DOHH2 (cell line): ENCODE data around the gene MALL.

Source experiments
- H3F3A ChIP-seq: fragments of 200-600 bp; sonication (generic), shearing (Covaris generic); 2 replicates; pipeline ENCODE4 v1.6.0; 2016; ENCODE audit warnings: antibody characterized with exemption, mild to moderate bottlenecking; ENCODE audit not compliant: control insufficient read depth, insufficient read depth
- H3K27ac ChIP-seq: fragments of 200-600 bp; sonication (generic); 2 replicates; pipeline ENCODE4 v1.5.1; 2014; ENCODE audit warnings: low read depth, mild to moderate bottlenecking, low read length, moderate library complexity
- H3K27me3 ChIP-seq: fragments of 200-600 bp; sonication (generic); 2 replicates; pipeline ENCODE4 v1.6.1; 2014; ENCODE audit warnings: mild to moderate bottlenecking, low read length, mixed read lengths; ENCODE audit not compliant: control insufficient read depth
- H3K36me3 ChIP-seq: fragments of 200-600 bp; sonication (generic); 2 replicates; pipeline ENCODE4 v1.6.1; 2014; ENCODE audit warnings: mild to moderate bottlenecking, low read length, moderate library complexity, mixed read lengths; ENCODE audit not compliant: control insufficient read depth
- H3K4me1 ChIP-seq: fragments of 200-600 bp; sonication (generic); 2 replicates; pipeline ENCODE4 v1.6.1; 2014; ENCODE audit warnings: mild to moderate bottlenecking, low read length, mixed read lengths; ENCODE audit not compliant: control insufficient read depth
- H3K4me2 ChIP-seq: fragments of 200-600 bp; sonication (generic); 2 replicates; pipeline ENCODE4 v1.6.0; 2014; ENCODE audit warnings: mild to moderate bottlenecking, low read length, moderate library complexity
- H3K4me3 ChIP-seq: fragments of 200-600 bp; sonication (generic); 2 replicates; pipeline ENCODE4 v1.5.1; 2014; ENCODE audit warnings: mild to moderate bottlenecking, low read length, mixed read lengths
- H3K79me2 ChIP-seq: fragments of 200-600 bp; sonication (generic); 2 replicates; pipeline ENCODE4 v1.6.1; 2014; ENCODE audit warnings: mild to moderate bottlenecking, low read length, mixed read lengths; ENCODE audit not compliant: control insufficient read depth
- H3K9me2 ChIP-seq: fragments of 200-600 bp; sonication (generic); replicated peaks from 2 replicates; pipeline ENCODE4 v1.6.1; 2014; ENCODE audit warnings: mild to moderate bottlenecking, low read length, mixed read lengths; ENCODE audit not compliant: control insufficient read depth
- H3K9me3 ChIP-seq: fragments of 200-600 bp; sonication (generic); 2 replicates; pipeline ENCODE4 v1.6.1; 2014; ENCODE audit warnings: antibody characterized with exemption, low read length, mixed read lengths; ENCODE audit not compliant: control insufficient read depth, insufficient read depth
- H4K20me1 ChIP-seq: fragments of 200-600 bp; sonication (generic); 2 replicates; pipeline ENCODE4 v1.6.0; 2014; ENCODE audit warnings: low read depth, mild to moderate bottlenecking, antibody characterized with exemption, low read length, moderate library complexity; ENCODE audit not compliant: control insufficient read depth, insufficient read depth
- EZH2phosphoT487 ChIP-seq: fragments of 200-600 bp; sonication (generic); IDR thresholded peaks from 2 replicates; pipeline ENCODE4 v1.6.1; 2017; ENCODE audit warnings: borderline replicate concordance, mild to moderate bottlenecking, antibody characterized with exemption, low read length, moderate library complexity, mixed read lengths
- TF ChIP-seq, protein P1 (sequence below): fragments of 200-600 bp; sonication (generic); IDR thresholded peaks from one replicate; pipeline ENCODE4 v1.5.1; 2014; ENCODE audit warnings: antibody characterized with exemption, mild to moderate bottlenecking, low read depth, low read length; ENCODE audit not compliant: poor library complexity, severe bottlenecking

The MALL gene

DNA sequence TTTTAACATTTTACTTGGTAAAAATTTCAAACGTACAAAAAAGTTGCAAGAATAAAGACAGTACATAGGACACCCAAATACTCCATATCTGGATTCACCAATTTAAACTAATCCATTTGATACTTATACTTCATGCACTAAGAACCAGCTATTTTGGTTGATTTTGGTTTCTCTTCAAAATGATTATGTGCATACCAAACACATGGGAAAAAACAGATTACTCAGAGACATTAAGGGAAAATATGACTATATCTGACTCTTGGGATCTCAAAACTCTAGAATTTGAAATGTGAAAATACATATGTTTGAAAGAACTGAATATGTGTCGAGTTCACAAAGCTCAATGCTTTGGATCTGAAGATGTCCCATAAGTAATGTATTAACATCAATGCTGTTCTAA, 15.5 kb upstream of the MALL start:
- Histone ChIP-seq H3K4me2 (no peak overlapping the region), H3K79me2 (no peaks in the 10 kb centered on the region), H3K36me3 (no peaks in the 10 kb centered on the region), H3K27me3 (no peaks in the 10 kb centered on the region; the same call in 1 of the 2 replicates), H3K9me2 (no peaks in the 10 kb centered on the region), H3K4me1 (no peaks in the 10 kb centered on the region), H3F3A (no peaks in the 10 kb centered on the region), H3K9me3 (no peaks in the 10 kb centered on the region), H3K27ac (no peak overlapping the region), H3K4me3 (no peak overlapping the region), H4K20me1 (no peaks in the 10 kb centered on the region)
- TF ChIP-seq, protein P1, sequence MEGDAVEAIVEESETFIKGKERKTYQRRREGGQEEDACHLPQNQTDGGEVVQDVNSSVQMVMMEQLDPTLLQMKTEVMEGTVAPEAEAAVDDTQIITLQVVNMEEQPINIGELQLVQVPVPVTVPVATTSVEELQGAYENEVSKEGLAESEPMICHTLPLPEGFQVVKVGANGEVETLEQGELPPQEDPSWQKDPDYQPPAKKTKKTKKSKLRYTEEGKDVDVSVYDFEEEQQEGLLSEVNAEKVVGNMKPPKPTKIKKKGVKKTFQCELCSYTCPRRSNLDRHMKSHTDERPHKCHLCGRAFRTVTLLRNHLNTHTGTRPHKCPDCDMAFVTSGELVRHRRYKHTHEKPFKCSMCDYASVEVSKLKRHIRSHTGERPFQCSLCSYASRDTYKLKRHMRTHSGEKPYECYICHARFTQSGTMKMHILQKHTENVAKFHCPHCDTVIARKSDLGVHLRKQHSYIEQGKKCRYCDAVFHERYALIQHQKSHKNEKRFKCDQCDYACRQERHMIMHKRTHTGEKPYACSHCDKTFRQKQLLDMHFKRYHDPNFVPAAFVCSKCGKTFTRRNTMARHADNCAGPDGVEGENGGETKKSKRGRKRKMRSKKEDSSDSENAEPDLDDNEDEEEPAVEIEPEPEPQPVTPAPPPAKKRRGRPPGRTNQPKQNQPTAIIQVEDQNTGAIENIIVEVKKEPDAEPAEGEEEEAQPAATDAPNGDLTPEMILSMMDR: no peak
- TF ChIP-seq EZH2phosphoT487: no peak

DNA sequence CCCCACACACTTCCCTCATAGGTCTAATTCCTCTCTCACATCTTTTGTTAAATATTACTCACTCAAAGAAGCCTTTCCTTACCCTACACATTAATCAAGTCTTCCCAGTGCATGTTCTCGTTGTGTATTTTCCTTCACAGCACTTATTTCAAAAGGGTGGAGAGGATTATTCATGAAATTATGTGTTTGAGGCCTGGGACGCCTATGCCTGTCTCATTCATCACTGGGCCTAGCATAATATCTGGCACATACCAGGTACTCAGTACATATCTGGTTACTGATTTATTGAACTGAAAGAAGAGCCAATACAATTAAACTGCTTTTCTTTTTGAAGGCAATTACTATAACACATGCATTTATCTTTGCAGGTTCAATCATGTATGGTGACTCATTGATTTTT, 15.1 kb upstream of the MALL start:
- Histone ChIP-seq H3K27me3 (no peaks in the 10 kb centered on the region; the same call in 1 of the 2 replicates), H3K27ac (no peak overlapping the region), H3K4me2 (no peak overlapping the region), H3K9me2 (no peaks in the 10 kb centered on the region), H3K4me3 (no peak overlapping the region), H3F3A (no peaks in the 10 kb centered on the region), H4K20me1 (no peaks in the 10 kb centered on the region), H3K9me3 (no peaks in the 10 kb centered on the region), H3K4me1 (no peaks in the 10 kb centered on the region), H3K79me2 (no peaks in the 10 kb centered on the region), H3K36me3 (no peaks in the 10 kb centered on the region)
- TF ChIP-seq, protein P1: no peak
- no peak for TF ChIP-seq EZH2phosphoT487

DNA sequence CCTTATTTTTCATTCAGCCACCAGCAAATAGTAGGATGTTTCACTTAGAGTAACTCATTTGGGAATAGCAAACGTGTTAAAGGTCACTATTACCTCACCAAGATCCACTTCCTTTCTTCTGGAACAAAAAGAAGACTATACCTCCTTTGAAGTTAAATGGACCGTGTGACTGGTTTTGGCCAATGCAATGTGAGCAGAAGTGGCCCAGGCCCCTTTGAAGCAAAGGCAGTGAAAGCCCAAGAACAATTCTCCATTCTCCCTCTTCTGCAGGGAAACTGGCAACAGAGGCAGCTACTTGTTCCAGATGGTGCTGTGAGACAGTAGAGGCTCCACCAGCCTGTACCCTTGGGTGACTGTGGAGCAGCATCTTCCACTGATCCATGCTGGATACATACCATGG, 11.3 kb upstream of the MALL start:
- Histone ChIP-seq H3K9me3 (no peaks in the 10 kb centered on the region), H3K27ac (no peak overlapping the region), H3K79me2 (no peaks in the 10 kb centered on the region), H4K20me1 (no peaks in the 10 kb centered on the region), H3K4me3 (no peak overlapping the region), H3K9me2 (no peaks in the 10 kb centered on the region), H3K4me2 (no peak overlapping the region), H3K27me3 (no peaks in the 10 kb centered on the region; the same call in 1 of the 2 replicates), H3K4me1 (no peaks in the 10 kb centered on the region), H3K36me3 (no peaks in the 10 kb centered on the region), H3F3A (no peaks in the 10 kb centered on the region)
- TF ChIP-seq EZH2phosphoT487: no peak
- TF ChIP-seq, protein P1: no peak
